H9 (cell line): ENCODE measurements around the gene NR4A2. TPM values are rescaled to one million over a fixed set of nuclear protein-coding genes. Genes with fewer than 3 reads are reported as not detected.

Experiments
- DNase-seq: peaks from one replicate; pipeline ENCODE4 v3.0.0-alpha.2; 2017
- H2AFZ ChIP-seq: one replicate; pipeline ENCODE4 v1.6.1; 2013; ENCODE audit warnings: mild to moderate bottlenecking, low read length, control low read depth, moderate library complexity
- H2AK5ac ChIP-seq: 2 replicates; pipeline ENCODE4 v1.6.1; 2013; ENCODE audit warnings: low read length, control low read depth, mixed read lengths; ENCODE audit not compliant: insufficient read length
- H2BK120ac ChIP-seq: one replicate; pipeline ENCODE4 v1.6.1; 2013; ENCODE audit warnings: low read depth, mild to moderate bottlenecking, low read length, control low read depth, inconsistent platforms; ENCODE audit not compliant: poor library complexity, severe bottlenecking
- H2BK12ac ChIP-seq: 2 replicates; pipeline ENCODE4 v1.6.1; 2013; ENCODE audit warnings: low read length, control low read depth, mixed read lengths, low read depth; ENCODE audit not compliant: insufficient read length
- H2BK15ac ChIP-seq: 2 replicates; pipeline ENCODE4 v1.6.1; 2013; ENCODE audit warnings: low read depth, low read length, control low read depth
- H2BK20ac ChIP-seq: one replicate; pipeline ENCODE4 v1.6.1; 2013; ENCODE audit warnings: low read depth, mild to moderate bottlenecking, low read length, control low read depth, inconsistent platforms; ENCODE audit not compliant: poor library complexity, severe bottlenecking
- H2BK5ac ChIP-seq: 2 replicates; pipeline ENCODE4 v1.6.1; 2013; ENCODE audit warnings: low read length, control low read depth, mixed read lengths; ENCODE audit not compliant: insufficient read length
- H3K14ac ChIP-seq: 2 replicates; pipeline ENCODE4 v1.6.1; 2013; ENCODE audit warnings: low read length, control low read depth; ENCODE audit not compliant: insufficient read depth
- H3K18ac ChIP-seq: 2 replicates; pipeline ENCODE4 v1.6.1; 2013; ENCODE audit warnings: low read depth, mild to moderate bottlenecking, mixed read lengths, low read length, control low read depth; ENCODE audit not compliant: insufficient read length
- H3K23ac ChIP-seq: 2 replicates; pipeline ENCODE4 v1.6.1; 2013; ENCODE audit warnings: low read length, control low read depth, mixed read lengths, low read depth; ENCODE audit not compliant: insufficient read length
- H3K23me2 ChIP-seq: 2 replicates; pipeline ENCODE4 v1.6.1; 2013; ENCODE audit warnings: low read depth, mild to moderate bottlenecking, mixed read lengths, low read length, control low read depth; ENCODE audit not compliant: insufficient read length, poor library complexity, severe bottlenecking
- H3K27ac ChIP-seq: 2 replicates; pipeline ENCODE4 v1.5.1; 2013; ENCODE audit warnings: low read length, control low read depth, mixed read lengths, low read depth; ENCODE audit not compliant: insufficient read length
- H3K27me3 ChIP-seq: 2 replicates; pipeline ENCODE4 v1.6.1; 2013; ENCODE audit warnings: low read length, control low read depth, inconsistent platforms; ENCODE audit not compliant: insufficient read depth
- H3K4ac ChIP-seq: 2 replicates; pipeline ENCODE4 v1.6.1; 2013; ENCODE audit warnings: low read depth, mild to moderate bottlenecking, control low read depth, inconsistent platforms, low read length, moderate library complexity
- H3K4me1 ChIP-seq: 2 replicates; pipeline ENCODE4 v1.6.1; 2013; ENCODE audit warnings: low read length, control low read depth, inconsistent platforms; ENCODE audit not compliant: insufficient read depth
- H3K4me2 ChIP-seq: 2 replicates; pipeline ENCODE4 v1.6.1; 2013; ENCODE audit warnings: low read length, control low read depth, mixed read lengths; ENCODE audit not compliant: insufficient read length, insufficient read depth
- H3K56ac ChIP-seq: 2 replicates; pipeline ENCODE4 v1.6.1; 2013; ENCODE audit warnings: low read depth, mild to moderate bottlenecking, mixed read lengths, low read length, control low read depth; ENCODE audit not compliant: insufficient read length
- H3K79me1 ChIP-seq: 2 replicates; pipeline ENCODE4 v1.6.1; 2013; ENCODE audit warnings: low read depth, mild to moderate bottlenecking, moderate library complexity, low read length, control low read depth, inconsistent platforms; ENCODE audit not compliant: insufficient read depth, poor library complexity, severe bottlenecking
- H3K79me2 ChIP-seq: 2 replicates; pipeline ENCODE4 v1.6.1; 2013; ENCODE audit warnings: low read length, control low read depth, inconsistent platforms; ENCODE audit not compliant: insufficient read depth
- H3K9ac ChIP-seq: 2 replicates; pipeline ENCODE4 v1.6.1; 2013; ENCODE audit warnings: low read length, control low read depth, mixed read lengths; ENCODE audit not compliant: insufficient read length; ENCODE audit errors: extremely low read depth
- H3K9me3 ChIP-seq: one replicate; pipeline ENCODE4 v1.6.1; 2013; ENCODE audit warnings: low read depth, low read length, inconsistent platforms; ENCODE audit not compliant: control insufficient read depth
- H3T11ph ChIP-seq: one replicate; pipeline ENCODE4 v1.6.1; 2013; ENCODE audit warnings: mild to moderate bottlenecking, low read length, control low read depth, inconsistent platforms
- H4K20me1 ChIP-seq: one replicate; pipeline ENCODE4 v1.6.1; 2013; ENCODE audit not compliant: control insufficient read depth, insufficient read length, insufficient read depth
- H4K5ac ChIP-seq: 2 replicates; pipeline ENCODE4 v1.6.1; 2013; ENCODE audit warnings: low read depth, mild to moderate bottlenecking, mixed read lengths, low read length, control low read depth; ENCODE audit not compliant: insufficient read length
- H4K8ac ChIP-seq: replicated peaks from 2 replicates; pipeline ENCODE4 v1.6.1; 2013; ENCODE audit warnings: low read length, control low read depth, mixed read lengths, low read depth; ENCODE audit not compliant: insufficient read length
- H4K91ac ChIP-seq: 2 replicates; pipeline ENCODE4 v1.6.1; 2013; ENCODE audit warnings: low read depth, mild to moderate bottlenecking, moderate library complexity, mixed read lengths, low read length, control low read depth; ENCODE audit not compliant: insufficient read length
- H3K27ac Mint-ChIP-seq, 3 experiments: 2 replicates in 2 of 3; 3 replicates in 1 of 3; pipeline ENCODE4 v1.8.0; 2020 to 2021; ENCODE audit warnings: mixed read lengths in 3 of 3, mild to moderate bottlenecking in 1 of 3, moderate library complexity in 1 of 3
- H3K27me3 Mint-ChIP-seq: 2 replicates; pipeline ENCODE4 v1.8.0; 2021; ENCODE audit warnings: low read depth, mild to moderate bottlenecking, moderate library complexity, mixed read lengths
- H3K36me3 Mint-ChIP-seq, 3 experiments: 2 replicates in 2 of 3; 3 replicates in 1 of 3; pipeline ENCODE4 v1.8.0; 2020 to 2021; ENCODE audit warnings: low read depth in 3 of 3, mixed read lengths in 3 of 3; ENCODE audit not compliant: insufficient read depth in 1 of 3
- H3K4me1 Mint-ChIP-seq, 2 experiments: 2 replicates each; pipeline ENCODE4 v1.8.0; 2020; ENCODE audit warnings: mixed read lengths in 2 of 2
- H3K4me3 Mint-ChIP-seq, 2 experiments: 2 replicates in 1 of 2; 3 replicates in 1 of 2; pipeline ENCODE4 v1.8.0; 2020 to 2021; ENCODE audit warnings: mild to moderate bottlenecking in 2 of 2, mixed read lengths in 2 of 2, moderate library complexity in 1 of 2
- H3K9me3 Mint-ChIP-seq, 2 experiments: 2 replicates in 1 of 2; 3 replicates in 1 of 2; pipeline ENCODE4 v1.8.0; 2020; ENCODE audit warnings: mild to moderate bottlenecking in 2 of 2, mixed read lengths in 2 of 2, moderate library complexity in 1 of 2
- WGBS: extraction: QIAGEN DNeasy Blood & Tissue Kit; methylation state at CpG from one replicate; pipeline ENCODE4 v1.1.7; 2013; ENCODE audit warnings: missing lambda C conversion rate, low lambda C conversion rate, mixed read lengths; ENCODE audit not compliant: insufficient read length; ENCODE audit errors: extremely low coverage; 5-methylcytosine and 5-hydroxymethylcytosine counted together
- total RNA-seq: library from RNA; stranded (reverse); gene quantifications from 2 replicates; pipeline ENCODE4 v1.2.1, GENCODE V29; 2021
- TF ChIP-seq, protein P1 (sequence below): fragments of 200-600 bp; sonication (generic); conservative IDR thresholded peaks from 3 replicates; pipeline ENCODE4 v1.8.0; 2021; ENCODE audit warnings: antibody characterized with exemption, mild to moderate bottlenecking

Gene NR4A2
- total RNA-seq, 1 experiment from 2014 or later = 2.0 TPM

DNA sequence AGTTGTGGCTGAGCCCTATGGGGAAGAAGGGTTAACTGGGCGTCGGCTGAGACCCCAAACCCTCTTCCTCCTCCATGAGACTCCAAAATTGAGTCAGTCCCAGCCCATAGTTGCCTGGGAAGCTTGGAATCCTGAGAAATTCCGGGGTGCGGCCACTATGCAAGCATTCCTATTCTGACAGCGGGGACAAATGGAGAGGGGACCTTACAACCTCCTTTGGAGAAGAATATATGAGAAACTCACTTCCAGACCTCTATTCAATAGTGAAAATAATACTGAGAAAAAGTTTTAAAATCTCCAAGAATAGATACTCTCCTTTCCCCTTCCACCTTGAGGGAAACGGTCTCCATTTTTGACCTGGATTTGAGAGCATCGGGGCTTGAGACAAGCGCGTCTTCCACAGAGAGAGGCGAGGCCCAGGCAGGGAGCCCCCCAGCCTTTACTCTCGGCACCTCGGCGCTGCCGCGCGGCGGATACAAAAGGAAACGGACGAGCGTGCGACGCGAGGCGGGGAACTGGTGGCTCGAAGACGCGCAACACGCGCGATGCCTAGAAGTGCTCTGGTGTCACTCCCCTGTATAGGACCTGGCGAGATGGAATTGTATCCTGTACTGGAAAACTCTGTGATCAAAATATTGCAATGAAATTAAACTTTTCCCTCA is 11.1 kb downstream of the NR4A2 start:
- no peak for DNase-seq
- WGBS = no CpG with 5 or more reads among the region's 31 CpGs

More for the DNA sequence above, 11.1 kb downstream of the NR4A2 start:
- H3K4me3 Mint-ChIP-seq = peak overlapping the region; percentile 24 to 58; a peak in 3 of 5 replicates
- Histone ChIP-seq H3T11ph (no peak overlapping the region), H3K27ac (no peak overlapping the region), H3K23ac (no peak overlapping the region), H4K8ac (no peak overlapping the region), H2BK5ac (no peak overlapping the region), H3K23me2 (peaks cover 13% of the 10 kb centered on the region), H3K4me1 (peaks cover 4% of the 10 kb centered on the region; the same call in 1 of the 2 replicates), H2BK120ac (no peak overlapping the region), H4K91ac (no peak overlapping the region), H3K27me3 (peaks cover 48% of the 10 kb centered on the region), H3K9me3 (no peaks in the 10 kb centered on the region), H3K79me1 (no peaks in the 10 kb centered on the region), H3K4me2 (peak overlapping the region; percentile 97), H2BK15ac (no peak overlapping the region), H3K14ac (no peak overlapping the region), H4K5ac (no peak overlapping the region), H2AK5ac (no peak overlapping the region), H3K79me2 (no peaks in the 10 kb centered on the region), H2AFZ (no peak overlapping the region), H2BK12ac (no peak overlapping the region), H3K18ac (no peak overlapping the region), H3K56ac (no peak overlapping the region), H2BK20ac (no peak overlapping the region), H3K9ac (no peak overlapping the region), H3K4ac (no peak overlapping the region), H4K20me1 (no peaks in the 10 kb centered on the region)
- H3K36me3 Mint-ChIP-seq = peaks cover 0 to 2% (median 0%) of the 10 kb centered on the region in 3 experiments; a peak in 4 of 7 replicates
- no peak overlapping the region for H3K27ac Mint-ChIP-seq
- H3K27me3 Mint-ChIP-seq = peaks cover 85% of the 10 kb centered on the region
- peaks cover 2 to 10% of the 10 kb centered on the region in 2 experiments; a peak in 3 of 5 replicates for H3K9me3 Mint-ChIP-seq
- H3K4me1 Mint-ChIP-seq = peaks cover 31 to 40% of the 10 kb centered on the region in 2 experiments
- TF ChIP-seq, protein P1, sequence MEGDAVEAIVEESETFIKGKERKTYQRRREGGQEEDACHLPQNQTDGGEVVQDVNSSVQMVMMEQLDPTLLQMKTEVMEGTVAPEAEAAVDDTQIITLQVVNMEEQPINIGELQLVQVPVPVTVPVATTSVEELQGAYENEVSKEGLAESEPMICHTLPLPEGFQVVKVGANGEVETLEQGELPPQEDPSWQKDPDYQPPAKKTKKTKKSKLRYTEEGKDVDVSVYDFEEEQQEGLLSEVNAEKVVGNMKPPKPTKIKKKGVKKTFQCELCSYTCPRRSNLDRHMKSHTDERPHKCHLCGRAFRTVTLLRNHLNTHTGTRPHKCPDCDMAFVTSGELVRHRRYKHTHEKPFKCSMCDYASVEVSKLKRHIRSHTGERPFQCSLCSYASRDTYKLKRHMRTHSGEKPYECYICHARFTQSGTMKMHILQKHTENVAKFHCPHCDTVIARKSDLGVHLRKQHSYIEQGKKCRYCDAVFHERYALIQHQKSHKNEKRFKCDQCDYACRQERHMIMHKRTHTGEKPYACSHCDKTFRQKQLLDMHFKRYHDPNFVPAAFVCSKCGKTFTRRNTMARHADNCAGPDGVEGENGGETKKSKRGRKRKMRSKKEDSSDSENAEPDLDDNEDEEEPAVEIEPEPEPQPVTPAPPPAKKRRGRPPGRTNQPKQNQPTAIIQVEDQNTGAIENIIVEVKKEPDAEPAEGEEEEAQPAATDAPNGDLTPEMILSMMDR = no peak
